SH-SY5Y (cell line): Measurements from ENCODE around the gene EPS15.

Source experiments
- GATA2 ChIP-seq: IDR thresholded peaks from 2 replicates; pipeline ENCODE4 v1.6.1; 2011; ENCODE audit warnings: mild to moderate bottlenecking, low read depth, low read length
- GATA3 ChIP-seq: IDR thresholded peaks from 2 replicates; pipeline ENCODE4 v1.6.1; 2011; ENCODE audit warnings: low read depth, mild to moderate bottlenecking, low read length, moderate library complexity

GRCh38 chr1:51506537-51506936, 12.5 kb downstream of the EPS15 start:
- TF ChIP-seq GATA3 (no peak), GATA2 (no peak)
